GM23248 (cell line): ENCODE data around the gene KITLG.

Experiments
- EZH2 ChIP-seq: fragments of 200-600 bp; sonication (generic); IDR thresholded peaks from 2 replicates; pipeline ENCODE4 v1.6.1; 2018; ENCODE audit warnings: antibody characterized with exemption, mild to moderate bottlenecking; ENCODE audit not compliant: insufficient read depth, poor library complexity, severe bottlenecking
- EZH2phosphoT487 ChIP-seq: fragments of 200-600 bp; sonication (generic); IDR thresholded peaks from 2 replicates; pipeline ENCODE4 v1.6.1; 2018; ENCODE audit warnings: antibody characterized with exemption, moderate library complexity, mild to moderate bottlenecking, low read depth; ENCODE audit not compliant: insufficient read depth

DNA sequence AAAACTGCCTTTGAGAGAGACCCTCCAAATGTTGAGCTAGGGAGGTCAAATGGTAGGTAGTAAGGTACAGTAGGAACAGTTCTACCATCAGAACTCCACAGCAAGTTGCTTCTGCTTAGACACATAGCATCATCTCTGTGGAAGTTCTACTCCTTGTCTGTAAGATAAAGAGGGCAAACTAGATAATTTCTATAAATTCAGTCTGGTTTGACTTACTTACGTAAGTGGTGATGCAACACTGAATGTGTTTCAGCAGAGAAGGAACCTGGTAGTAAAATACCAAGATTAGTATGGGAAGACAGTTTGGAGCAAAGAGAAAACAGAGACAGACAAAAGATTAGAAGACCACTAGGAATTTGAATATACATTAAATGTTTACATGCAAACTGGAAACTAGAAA is 42.0 kb downstream of the KITLG start:
- no peak for TF ChIP-seq EZH2
- no peak for TF ChIP-seq EZH2phosphoT487
